ENCODE data around the gene MMRN2.
"Not testable (repeated sequence)": the region's sequence is repeated elsewhere in the genome, so short reads cannot be mapped to it uniquely, and the experiment has no call there.

Gene MMRN2

DNA sequence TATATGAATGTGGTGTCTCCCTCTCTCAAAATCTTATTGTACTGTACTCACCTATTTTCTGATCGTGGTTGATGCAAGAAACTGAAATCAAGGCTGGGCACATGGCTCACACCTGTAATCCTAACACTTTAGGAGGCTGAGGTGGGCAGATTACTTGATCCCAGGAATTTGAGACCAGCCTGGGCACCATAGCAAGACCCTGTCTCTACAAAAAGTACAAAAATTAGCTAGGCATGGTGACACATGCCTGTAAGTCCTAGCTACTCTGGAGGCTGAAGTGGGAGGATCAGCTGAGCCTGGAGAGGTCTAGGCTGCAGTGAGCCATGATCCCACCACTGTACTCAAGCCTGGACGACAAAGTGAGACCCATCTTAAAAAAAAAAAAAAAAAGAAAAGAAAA lies 16.0 kb downstream of the MMRN2 start:
- no peaks in the 10 kb centered on the region for H3K27me3 ChIP-seq (replicated peaks; ENCODE audit: control insufficient read depth, insufficient read depth, low read length, poor library complexity, severe bottlenecking)
- no peak overlapping the region for H3K27ac ChIP-seq (ENCODE audit: insufficient read depth, low read length, poor library complexity, severe bottlenecking)
- H3K36me3 ChIP-seq (ENCODE audit: control insufficient read depth, insufficient read depth, low read length) = no peaks in the 10 kb centered on the region
- no peak overlapping the region for H3K4me3 ChIP-seq (ENCODE audit: insufficient read depth, low read depth, low read length, poor library complexity, severe bottlenecking)
- no peak for DNase-seq
- H3K9me3 ChIP-seq (ENCODE audit: control insufficient read depth, low read length) = no peaks in the 10 kb centered on the region
- H3K4me1 ChIP-seq (ENCODE audit: control insufficient read depth, insufficient read depth, low read length, poor library complexity, severe bottlenecking) = no peaks in the 10 kb centered on the region

DNA sequence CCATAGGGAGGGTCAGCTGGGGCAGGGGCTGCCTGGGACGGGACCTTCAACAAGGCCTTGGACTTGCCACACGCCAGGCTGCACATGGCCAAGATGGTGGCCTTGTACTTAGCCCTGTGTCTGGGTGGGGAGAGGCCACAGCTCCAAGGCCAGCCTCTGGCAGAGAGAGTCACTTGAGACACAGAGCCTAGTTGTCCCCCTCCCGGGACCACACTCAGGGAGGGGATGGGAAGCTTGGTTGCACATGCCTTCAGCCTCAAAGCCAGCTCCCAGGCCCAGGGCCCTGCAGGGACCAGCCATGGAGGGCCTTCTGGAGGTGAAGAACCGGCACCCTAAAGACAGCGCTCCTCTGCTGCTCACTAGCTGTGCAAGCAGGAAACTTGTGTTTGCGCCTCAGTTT lies 16.7 kb downstream of the MMRN2 start:
- Histone ChIP-seq H3K27ac (ENCODE audit: insufficient read depth, low read length, poor library complexity, severe bottlenecking) (no peak overlapping the region), H3K4me3 (ENCODE audit: insufficient read depth, low read depth, low read length, poor library complexity, severe bottlenecking) (no peak overlapping the region), H3K36me3 (ENCODE audit: control insufficient read depth, insufficient read depth, low read length) (no peaks in the 10 kb centered on the region), H3K4me1 (ENCODE audit: control insufficient read depth, insufficient read depth, low read length, poor library complexity, severe bottlenecking) (no peaks in the 10 kb centered on the region), H3K9me3 (ENCODE audit: control insufficient read depth, low read length) (no peaks in the 10 kb centered on the region), H3K27me3 (replicated peaks; ENCODE audit: control insufficient read depth, insufficient read depth, low read length, poor library complexity, severe bottlenecking) (no peaks in the 10 kb centered on the region)
- DNase-seq = no peak

DNA sequence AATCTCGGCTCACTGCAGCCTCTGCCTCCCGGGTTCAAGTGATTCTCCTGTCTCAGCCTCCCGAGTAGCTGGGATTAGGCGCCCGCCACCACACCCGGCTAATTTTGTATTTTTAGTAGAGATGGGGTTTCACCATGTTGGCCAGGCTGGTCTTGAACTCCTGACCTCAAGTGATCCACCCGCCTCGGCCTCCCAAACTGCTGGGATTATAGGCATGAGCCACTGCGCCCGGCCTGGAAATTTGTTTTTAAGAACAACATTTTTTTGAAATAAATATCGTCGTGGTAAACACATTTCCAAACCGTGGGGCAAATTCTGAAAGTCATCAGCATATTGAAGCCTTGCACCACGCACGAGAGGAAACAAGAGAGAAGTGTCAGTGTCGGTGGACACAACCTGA lies 17.3 kb downstream of the MMRN2 start:
- H3K4me3 ChIP-seq (ENCODE audit: insufficient read depth, low read depth, low read length, poor library complexity, severe bottlenecking); H3K27ac ChIP-seq (ENCODE audit: insufficient read depth, low read length, poor library complexity, severe bottlenecking); H3K27me3 ChIP-seq (replicated peaks; ENCODE audit: control insufficient read depth, insufficient read depth, low read length, poor library complexity, severe bottlenecking); H3K9me3 ChIP-seq (ENCODE audit: control insufficient read depth, low read length); H3K4me1 ChIP-seq (ENCODE audit: control insufficient read depth, insufficient read depth, low read length, poor library complexity, severe bottlenecking); DNase-seq; H3K36me3 ChIP-seq (ENCODE audit: control insufficient read depth, insufficient read depth, low read length): not testable (repeated sequence)

DNA sequence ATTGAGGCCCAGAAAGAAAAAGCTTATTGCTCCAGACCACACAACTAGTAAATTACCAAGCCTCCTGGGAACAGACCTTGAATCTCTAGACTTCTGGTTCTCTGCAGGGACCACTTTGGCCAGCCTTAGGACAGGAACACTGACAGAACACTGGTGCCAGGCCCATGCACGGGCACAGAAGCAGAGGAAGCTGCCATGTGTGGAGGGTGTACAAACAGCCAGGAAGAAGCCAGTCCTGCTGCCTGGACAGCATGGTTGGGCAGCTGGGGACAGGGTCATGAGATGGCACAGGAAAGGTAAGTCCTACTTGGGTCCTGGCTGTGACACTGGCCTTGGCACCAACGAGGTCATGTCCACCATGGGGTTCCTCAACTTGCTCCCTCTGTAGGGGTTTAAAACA lies 19.2 kb downstream of the MMRN2 start:
- no peaks in the 10 kb centered on the region for H3K4me1 ChIP-seq (ENCODE audit: control insufficient read depth, insufficient read depth, low read length, poor library complexity, severe bottlenecking)
- no peaks in the 10 kb centered on the region for H3K36me3 ChIP-seq (ENCODE audit: control insufficient read depth, insufficient read depth, low read length)
- H3K9me3 ChIP-seq (ENCODE audit: control insufficient read depth, low read length) = no peaks in the 10 kb centered on the region
- no peak overlapping the region for H3K27ac ChIP-seq (ENCODE audit: insufficient read depth, low read length, poor library complexity, severe bottlenecking)
- no peaks in the 10 kb centered on the region for H3K27me3 ChIP-seq (replicated peaks; ENCODE audit: control insufficient read depth, insufficient read depth, low read length, poor library complexity, severe bottlenecking)
- no peak for DNase-seq
- no peak overlapping the region for H3K4me3 ChIP-seq (ENCODE audit: insufficient read depth, low read depth, low read length, poor library complexity, severe bottlenecking)

DNA sequence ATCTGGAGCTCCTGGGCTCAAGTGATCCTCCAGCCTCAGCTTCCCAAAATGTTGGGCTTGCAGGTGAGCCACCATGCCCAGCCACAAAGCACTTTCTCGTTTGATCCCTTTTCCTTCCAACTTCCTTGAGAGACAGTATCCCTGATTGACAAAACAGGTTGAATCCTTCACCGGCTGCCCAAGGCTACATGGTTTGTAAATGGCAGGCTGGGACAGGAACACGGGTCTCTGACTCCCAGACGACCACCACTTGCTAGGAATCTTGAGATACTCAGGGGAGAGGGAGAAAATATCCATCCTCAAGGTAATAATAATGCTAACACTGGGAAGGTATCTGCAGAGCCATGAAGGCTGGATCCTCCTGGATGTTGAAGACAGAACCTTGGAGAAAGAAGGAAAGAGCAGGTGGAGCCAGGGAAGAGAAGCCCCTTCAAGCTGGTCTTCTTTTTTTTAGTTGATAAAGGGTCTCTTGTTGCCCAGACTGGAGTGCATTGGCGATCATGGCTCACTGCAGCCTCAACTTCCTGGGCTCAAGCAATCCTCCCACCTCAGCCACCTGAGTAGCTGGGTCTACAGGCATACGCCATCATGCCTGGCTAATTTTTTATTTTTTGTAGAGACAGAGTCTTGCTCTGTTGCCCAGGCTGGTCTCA lies 19.8 kb downstream of the MMRN2 start:
- no peak for DNase-seq
- no peaks in the 10 kb centered on the region for H3K27me3 ChIP-seq (replicated peaks; ENCODE audit: control insufficient read depth, insufficient read depth, low read length, poor library complexity, severe bottlenecking)
- H3K9me3 ChIP-seq (ENCODE audit: control insufficient read depth, low read length) = no peaks in the 10 kb centered on the region
- H3K36me3 ChIP-seq (ENCODE audit: control insufficient read depth, insufficient read depth, low read length) = no peaks in the 10 kb centered on the region
- no peak overlapping the region for H3K4me3 ChIP-seq (ENCODE audit: insufficient read depth, low read depth, low read length, poor library complexity, severe bottlenecking)
- H3K27ac ChIP-seq (ENCODE audit: insufficient read depth, low read length, poor library complexity, severe bottlenecking) = no peak overlapping the region
- H3K4me1 ChIP-seq (ENCODE audit: control insufficient read depth, insufficient read depth, low read length, poor library complexity, severe bottlenecking) = no peaks in the 10 kb centered on the region

DNA sequence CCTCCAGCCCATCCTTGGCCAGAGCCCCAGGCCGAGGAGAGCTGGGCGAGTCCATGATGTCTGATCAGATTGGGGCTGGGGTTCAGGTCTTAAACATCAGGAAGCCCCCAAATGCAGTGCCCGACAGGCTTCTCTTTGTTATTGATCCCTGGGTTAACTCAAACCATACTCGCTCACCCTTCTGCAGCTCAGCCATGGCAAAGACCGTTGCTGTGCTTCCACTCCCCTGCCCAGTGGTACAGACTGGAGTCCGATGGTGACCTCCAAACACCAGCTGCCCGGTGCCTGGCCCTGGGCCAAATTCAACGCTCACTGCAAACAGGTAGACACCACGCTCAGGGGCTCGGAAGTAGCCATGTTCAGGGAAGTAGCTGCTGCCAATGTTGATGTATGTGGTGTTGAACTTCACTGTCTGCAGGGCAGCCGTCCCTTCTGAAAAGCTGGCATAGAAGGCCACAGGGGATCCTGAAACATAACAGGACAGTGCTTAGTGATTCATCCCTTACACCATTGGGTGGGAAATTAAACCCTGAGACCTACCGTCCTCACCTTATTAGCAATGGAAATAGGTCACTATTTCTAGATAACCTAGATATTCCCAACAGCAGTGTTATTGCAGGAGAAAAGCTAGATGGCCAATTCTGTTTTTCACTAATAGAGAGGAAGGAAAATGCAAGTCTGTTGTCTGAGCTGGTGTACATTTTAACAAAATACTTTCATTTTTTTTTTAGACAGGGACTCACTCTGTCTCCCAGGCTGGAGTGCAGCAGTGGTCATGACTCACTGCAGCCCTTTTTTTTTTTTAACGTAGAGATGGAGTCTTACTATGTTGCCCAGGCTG lies 20.5 kb downstream of the MMRN2 start:
- H3K4me1 ChIP-seq (ENCODE audit: control insufficient read depth, insufficient read depth, low read length, poor library complexity, severe bottlenecking) = no peaks in the 10 kb centered on the region
- no peaks in the 10 kb centered on the region for H3K9me3 ChIP-seq (ENCODE audit: control insufficient read depth, low read length)
- no peaks in the 10 kb centered on the region for H3K36me3 ChIP-seq (ENCODE audit: control insufficient read depth, insufficient read depth, low read length)
- H3K27ac ChIP-seq (ENCODE audit: insufficient read depth, low read length, poor library complexity, severe bottlenecking) = no peak overlapping the region
- no peaks in the 10 kb centered on the region for H3K27me3 ChIP-seq (replicated peaks; ENCODE audit: control insufficient read depth, insufficient read depth, low read length, poor library complexity, severe bottlenecking)
- H3K4me3 ChIP-seq (ENCODE audit: insufficient read depth, low read depth, low read length, poor library complexity, severe bottlenecking) = no peak overlapping the region
- no peak for DNase-seq

DNA sequence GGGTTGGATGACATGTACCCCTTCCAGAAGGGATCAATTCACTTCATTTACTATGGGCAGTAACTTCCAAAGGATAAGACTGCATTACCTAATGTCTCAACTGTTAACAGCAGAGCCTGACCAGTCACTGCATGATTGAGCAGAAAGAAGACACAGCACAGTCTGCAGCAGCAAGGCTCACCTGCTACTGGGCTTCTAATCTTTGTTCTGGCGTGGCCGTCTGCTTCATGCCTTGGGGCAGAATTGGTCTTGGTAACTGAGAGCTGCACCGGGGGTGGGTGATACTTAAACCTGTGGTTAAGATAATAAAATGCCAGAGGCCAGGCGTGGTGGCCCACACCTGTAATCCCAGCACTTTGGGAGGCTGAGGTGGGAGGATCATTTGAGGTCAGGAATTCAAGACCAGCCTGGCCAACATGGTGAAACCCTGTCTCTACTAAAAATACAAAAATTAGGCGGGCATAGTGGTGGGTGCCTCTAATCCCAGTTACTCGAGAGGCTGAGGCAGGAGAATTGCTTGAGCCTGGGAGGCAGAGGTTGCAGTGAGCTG lies 23.2 kb downstream of the MMRN2 start:
- not testable (repeated sequence) for H3K27ac ChIP-seq (ENCODE audit: insufficient read depth, low read length, poor library complexity, severe bottlenecking); H3K27me3 ChIP-seq (replicated peaks; ENCODE audit: control insufficient read depth, insufficient read depth, low read length, poor library complexity, severe bottlenecking); H3K4me1 ChIP-seq (ENCODE audit: control insufficient read depth, insufficient read depth, low read length, poor library complexity, severe bottlenecking); H3K4me3 ChIP-seq (ENCODE audit: insufficient read depth, low read depth, low read length, poor library complexity, severe bottlenecking); H3K9me3 ChIP-seq (ENCODE audit: control insufficient read depth, low read length); DNase-seq; H3K36me3 ChIP-seq (ENCODE audit: control insufficient read depth, insufficient read depth, low read length)

DNA sequence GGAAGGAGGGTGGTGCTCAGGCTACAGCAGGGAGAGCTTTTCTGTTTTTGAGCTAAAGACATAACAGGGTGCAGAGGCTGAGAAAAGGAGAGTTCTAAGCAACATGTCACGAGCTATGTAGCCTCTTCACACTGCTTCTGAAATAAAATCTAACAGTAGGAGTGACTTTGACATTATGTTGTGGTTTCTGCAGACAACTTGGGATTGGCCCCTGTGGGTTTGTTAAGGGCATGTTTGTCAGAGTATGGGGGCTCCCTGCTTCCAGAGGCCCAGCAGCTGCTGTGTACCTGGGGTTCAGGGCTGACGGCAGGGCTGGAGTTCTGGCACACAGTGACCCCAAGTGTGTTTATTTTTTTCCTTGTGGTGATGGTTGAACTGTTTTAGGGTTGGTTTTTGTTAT lies 24.7 kb downstream of the MMRN2 start:
- Histone ChIP-seq H3K9me3 (ENCODE audit: control insufficient read depth, low read length) (no peaks in the 10 kb centered on the region), H3K4me3 (ENCODE audit: insufficient read depth, low read depth, low read length, poor library complexity, severe bottlenecking) (no peak overlapping the region), H3K36me3 (ENCODE audit: control insufficient read depth, insufficient read depth, low read length) (no peaks in the 10 kb centered on the region), H3K27ac (ENCODE audit: insufficient read depth, low read length, poor library complexity, severe bottlenecking) (no peak overlapping the region), H3K27me3 (replicated peaks; ENCODE audit: control insufficient read depth, insufficient read depth, low read length, poor library complexity, severe bottlenecking) (no peaks in the 10 kb centered on the region), H3K4me1 (ENCODE audit: control insufficient read depth, insufficient read depth, low read length, poor library complexity, severe bottlenecking) (no peaks in the 10 kb centered on the region)
- no peak for DNase-seq

DNA sequence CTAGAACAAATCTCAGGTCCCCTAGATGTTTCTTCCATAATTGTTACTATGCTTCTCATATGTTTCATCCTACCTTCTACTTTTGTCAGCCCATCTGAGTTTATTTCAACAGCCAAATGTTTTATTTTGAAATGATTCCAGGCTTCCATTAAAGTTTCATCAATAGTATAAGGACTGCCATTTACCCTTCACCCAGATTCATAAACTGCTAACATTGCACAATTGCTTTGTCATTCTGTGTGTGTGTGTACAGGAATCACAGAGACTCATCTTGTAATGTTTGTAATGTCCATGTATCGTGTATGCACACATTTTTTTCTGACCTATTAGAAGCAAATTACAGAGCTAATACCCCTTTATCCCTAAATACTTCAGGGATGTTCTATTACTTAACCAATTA lies 25.5 kb downstream of the MMRN2 start:
- Histone ChIP-seq H3K9me3 (ENCODE audit: control insufficient read depth, low read length) (no peaks in the 10 kb centered on the region), H3K4me1 (ENCODE audit: control insufficient read depth, insufficient read depth, low read length, poor library complexity, severe bottlenecking) (no peaks in the 10 kb centered on the region), H3K4me3 (ENCODE audit: insufficient read depth, low read depth, low read length, poor library complexity, severe bottlenecking) (no peak overlapping the region), H3K27me3 (replicated peaks; ENCODE audit: control insufficient read depth, insufficient read depth, low read length, poor library complexity, severe bottlenecking) (no peaks in the 10 kb centered on the region), H3K27ac (ENCODE audit: insufficient read depth, low read length, poor library complexity, severe bottlenecking) (no peak overlapping the region), H3K36me3 (ENCODE audit: control insufficient read depth, insufficient read depth, low read length) (no peaks in the 10 kb centered on the region)
- no peak for DNase-seq

All from effector memory CD4-positive, alpha-beta T cell (primary cell).